Lower lobe of right lung (tissue), 2 donors: ENCODE data around the gene CMIP. TPM values are rescaled to one million over a fixed set of nuclear protein-coding genes. Genes with fewer than 3 reads are reported as not detected.

ENCODE experiments used
- ATAC-seq, 2 donors: fragments of 200-7000 bp; cut with Tn5 transposase; one replicate each; pipeline ENCODE4 v1.9.1; 2020 to 2022; ENCODE audit warnings: mild to moderate bottlenecking in 2 of 2, moderate library complexity in 2 of 2
- DNase-seq: peaks from one replicate; pipeline ENCODE4 v3.0.0-alpha.2; 2020
- H3K27ac ChIP-seq: fragments of 200-600 bp; one replicate; pipeline ENCODE4 v1.8.0; 2022
- H3K27me3 ChIP-seq: fragments of 200-600 bp; one replicate; pipeline ENCODE4 v1.8.0; 2022; ENCODE audit warnings: low read depth
- H3K36me3 ChIP-seq: fragments of 200-600 bp; one replicate; pipeline ENCODE4 v1.8.0; 2022; ENCODE audit warnings: mild to moderate bottlenecking
- H3K4me1 ChIP-seq: fragments of 200-600 bp; one replicate; pipeline ENCODE4 v1.8.0; 2022
- H3K4me3 ChIP-seq: fragments of 200-600 bp; one replicate; pipeline ENCODE4 v1.8.0; 2022; ENCODE audit warnings: mild to moderate bottlenecking
- H3K9me3 ChIP-seq: fragments of 200-600 bp; one replicate; pipeline ENCODE4 v1.8.0; 2022
- CTCF ChIP-seq: fragments of 200-600 bp; IDR thresholded peaks from one replicate; pipeline ENCODE4 v1.8.0; 2022; ENCODE audit warnings: antibody characterized with exemption, mild to moderate bottlenecking
- intact Hi-C: fragments of 100-400 bp; cut with DNase I; formaldehyde crosslinking; loops from one replicate; pipeline ENCODE4 v1.11.0; 2022
- total RNA-seq: library from RNA; stranded (reverse); fragmentation: NEBNext Ultra II Directional; extraction: Animal tissue kit (Norgen Biotek cat#: 25700); gene quantifications from one replicate; pipeline ENCODE4 v1.2.1, GENCODE V29; 2021
- donor health status: DM: no; HTN: yes; CAD: no; lungs with severe emphysema.

CMIP gene
- total RNA-seq, 1 donor from 2014 or later: 77.4 TPM

- ATAC-seq (no peak), DNase-seq (no peak)
- Histone ChIP-seq H3K4me3 (no peak overlapping the region), H3K9me3 (no peaks in the 10 kb centered on the region), H3K4me1 (peaks cover 23% of the 10 kb centered on the region), H3K27ac (no peak overlapping the region), H3K36me3 (no peaks in the 10 kb centered on the region), H3K27me3 (no peaks in the 10 kb centered on the region)
- intact Hi-C loops: loop anchor here (10.0 kb wide), 1 partner anchor 316 kb away; no protein-coding TSS in a partner anchor
- no peak for TF ChIP-seq CTCF
Measured at GRCh38 chr16:81720973-81721906, 276.6 kb downstream of the CMIP start.

DNA sequence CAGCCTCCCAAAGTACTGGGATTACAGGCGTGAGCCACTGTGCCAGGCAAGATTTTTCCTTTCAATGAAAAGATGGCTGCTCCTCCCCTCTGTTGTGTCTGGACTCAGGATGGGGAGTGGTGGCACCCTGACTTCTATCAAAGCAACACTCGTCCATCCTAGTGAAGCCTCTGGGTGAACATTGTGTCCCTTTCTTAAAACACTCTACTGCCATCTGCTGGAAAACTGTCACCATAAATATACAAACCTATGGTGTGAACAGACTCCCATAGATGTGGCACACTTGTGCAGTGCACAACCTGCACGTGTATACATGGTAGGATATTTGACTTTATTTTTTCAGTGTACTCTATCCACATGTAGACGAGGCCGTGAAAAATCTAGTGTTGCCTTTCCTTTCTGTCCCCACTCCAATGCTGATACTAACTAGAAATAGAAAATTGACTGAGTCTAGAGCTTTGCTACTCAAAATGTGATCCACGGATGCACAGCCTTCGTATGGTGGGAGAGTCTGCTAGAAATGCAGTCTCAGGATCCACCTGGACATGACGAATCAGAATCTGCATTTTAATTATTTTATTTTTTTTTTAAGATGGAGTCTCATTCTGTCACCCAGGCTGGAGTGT, 278.6 kb downstream of the CMIP start:
- Histone ChIP-seq H3K4me1 (peaks cover 19% of the 10 kb centered on the region), H3K36me3 (no peaks in the 10 kb centered on the region), H3K27me3 (no peaks in the 10 kb centered on the region), H3K9me3 (no peaks in the 10 kb centered on the region), H3K4me3 (no peak overlapping the region), H3K27ac (no peak overlapping the region)
- DNase-seq (no peak), ATAC-seq (peak; percentile 88 to 92)
- intact Hi-C loops: loop anchor here (10.0 kb wide), 1 partner anchor 318 kb away; no protein-coding TSS in a partner anchor
- TF ChIP-seq CTCF: peak; percentile 69

- TF ChIP-seq CTCF: no peak
- H3K27me3 ChIP-seq: no peaks in the 10 kb centered on the region
- no peaks in the 10 kb centered on the region for H3K36me3 ChIP-seq
- ATAC-seq (no peak), DNase-seq (no peak)
- no peak overlapping the region for H3K27ac ChIP-seq
- intact Hi-C loops: loop anchor here (10.0 kb wide), 1 partner anchor 324 kb away; no protein-coding TSS in a partner anchor
- no peak overlapping the region for H3K4me3 ChIP-seq
- H3K9me3 ChIP-seq: no peaks in the 10 kb centered on the region
- H3K4me1 ChIP-seq: peaks cover 16% of the 10 kb centered on the region
Measured at GRCh38 chr16:81728435-81728834, 283.8 kb downstream of the CMIP start.

DNA sequence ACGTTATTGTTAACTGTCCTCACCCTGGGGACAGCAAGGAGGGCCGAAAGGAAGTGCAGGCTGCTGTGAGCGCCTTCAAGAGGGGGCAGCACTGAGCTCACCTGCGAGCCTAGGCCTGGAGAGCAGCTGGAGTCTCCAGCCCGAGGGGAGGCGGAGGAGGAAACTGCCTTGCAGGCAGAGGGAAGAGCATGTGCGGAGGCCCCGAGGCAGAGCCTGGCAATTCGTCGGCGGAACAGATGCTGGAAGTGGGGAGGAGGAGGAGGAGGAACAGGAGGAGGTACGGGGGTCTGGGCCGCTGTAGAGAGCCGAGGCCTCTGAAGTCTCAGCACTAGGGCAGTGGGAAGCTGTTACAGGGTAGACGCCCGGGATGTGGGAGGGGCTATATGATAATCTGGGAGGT, 284.8 kb downstream of the CMIP start:
- Histone ChIP-seq H3K9me3 (no peaks in the 10 kb centered on the region), H3K4me3 (no peak overlapping the region), H3K36me3 (no peaks in the 10 kb centered on the region), H3K27me3 (no peaks in the 10 kb centered on the region), H3K4me1 (peaks cover 16% of the 10 kb centered on the region), H3K27ac (no peak overlapping the region)
- DNase-seq (no peak), ATAC-seq (no peak)
- no peak for TF ChIP-seq CTCF
- intact Hi-C loops: loop anchor here (10.0 kb wide), 1 partner anchor 325 kb away; no protein-coding TSS in a partner anchor

GRCh38 chr16:81730090-81731051, 285.8 kb downstream of the CMIP start:
- Histone ChIP-seq H3K36me3 (no peaks in the 10 kb centered on the region), H3K27me3 (no peaks in the 10 kb centered on the region), H3K4me1 (peaks cover 16% of the 10 kb centered on the region), H3K4me3 (peak overlapping the region; percentile 55), H3K9me3 (no peaks in the 10 kb centered on the region), H3K27ac (peak overlapping the region; percentile 66)
- intact Hi-C loops: no loop called here
- peak; percentile 67 for TF ChIP-seq CTCF
- peak; percentile 89 for DNase-seq
- ATAC-seq: peak; percentile 94
